Kidney (tissue), 14 donors: ENCODE measurements around the gene DHRS7C. TPM values are rescaled to one million over a fixed set of nuclear protein-coding genes. Genes with fewer than 3 reads are reported as not detected.

Experiments
- DNase-seq, 5 donors: peaks; one replicate each; pipeline ENCODE4 v3.0.0-alpha.2; 2013 to 2020
- FAIRE-seq: peaks from 2 replicates; lab custom pipeline; 2012; peaks lifted over from hg19 to GRCh38; lab: Jason Lieb, UNC
- H3K27ac ChIP-seq, 2 donors: one replicate each; pipeline ENCODE4 v1.7.0; 2013; ENCODE audit warnings: low read depth in 2 of 2, low read length in 2 of 2, inconsistent platforms in 1 of 2
- H3K27me3 ChIP-seq: one replicate; pipeline ENCODE4 v1.7.1; 2013; ENCODE audit warnings: low read length, inconsistent platforms; ENCODE audit not compliant: control insufficient read depth, insufficient read depth
- H3K36me3 ChIP-seq, 3 donors: one replicate each; pipeline versions ENCODE4 v1.7.0 to v1.7.1; 2013; ENCODE audit warnings: low read length in 3 of 3, control low read depth in 1 of 3, inconsistent platforms in 1 of 3; ENCODE audit not compliant: insufficient read depth in 3 of 3, control insufficient read depth in 2 of 3
- H3K4me1 ChIP-seq, 3 donors: one replicate each; pipeline versions ENCODE4 v1.7.0 to v1.7.1; 2013; ENCODE audit warnings: low read length in 3 of 3, inconsistent platforms in 1 of 3, low read depth in 1 of 3; ENCODE audit not compliant: control insufficient read depth in 2 of 3, insufficient read depth in 2 of 3
- H3K4me3 ChIP-seq, 3 donors: one replicate each; pipeline versions ENCODE4 v1.7.0 to v1.8.1; 2013; ENCODE audit warnings: low read length in 3 of 3, control low read depth in 1 of 3, inconsistent platforms in 1 of 3
- H3K9ac ChIP-seq, 3 donors: one replicate each; pipeline versions ENCODE4 v1.7.0 to v1.7.1; 2013; ENCODE audit warnings: low read length in 3 of 3, control low read depth in 1 of 3, inconsistent platforms in 1 of 3
- H3K9me3 ChIP-seq, 3 donors: one replicate each; pipeline versions ENCODE4 v1.7.0 to v1.7.1; 2013; ENCODE audit warnings: low read length in 3 of 3, control low read depth in 1 of 3, inconsistent platforms in 1 of 3; ENCODE audit not compliant: control insufficient read depth in 2 of 3, insufficient read depth in 1 of 3
- CTCF ChIP-seq: IDR thresholded peaks from 3 replicates; pipeline ENCODE4 v1.5.1; 2012; ENCODE audit warnings: mild to moderate bottlenecking, moderate library complexity, borderline replicate concordance; ENCODE audit not compliant: insufficient read depth; ENCODE audit errors: extremely low read depth
- intact Hi-C: fragments of 100-400 bp; cut with DNase I; formaldehyde crosslinking; loops from one replicate; pipeline ENCODE4 v1.11.1; 2022
- polyA plus RNA-seq: library from polyadenylated mRNA; stranded (reverse); fragments of 350-450 nt; fragmentation: Illumina TruSeq; extraction: RNeasy Lipid Tissue Mini Kit (QIAGEN cat#74804); gene quantifications from one replicate; pipeline ENCODE4 v1.2.3, GENCODE V29; 2014; ENCODE audit warnings: low read depth, low replicate concordance; ENCODE audit not compliant: insufficient read depth
- total RNA-seq: library from RNA; stranded (reverse); fragmentation: NEBNext Ultra II Directional; extraction: Animal tissue kit (Norgen Biotek cat#: 25700); gene quantifications from one replicate; pipeline ENCODE4 v1.2.1, GENCODE V29; 2021
- donor health status: control.
- donor health status: control.
- donor health status: control.
- donor health status: control.
- donor health status: control.
- donor health status: DM: yes; HTN: yes; CAD: no.
- donor health status: Normal renal cell carcinoma (clear cell type).

DHRS7C gene
- total and polyA plus RNA-seq, 2 donors from 2014 or later: not detected

- no peak for TF ChIP-seq CTCF
- Histone ChIP-seq H3K27ac (no peak overlapping the region), H3K36me3 (no peaks in the 10 kb centered on the region), H3K9me3 (peaks cover 0 to 6% (median 4%) of the 10 kb centered on the region in 3 donors), H3K27me3 (no peaks in the 10 kb centered on the region), H3K4me1 (no peaks in the 10 kb centered on the region), H3K4me3 (no peak overlapping the region), H3K9ac (no peak overlapping the region)
- FAIRE-seq: no peak
- DNase-seq: no peak
- intact Hi-C loops: no loop called here
These were observed 10.9 kb upstream of the DHRS7C start for GRCh38 chr17:9802294-9802693.

- H3K4me3 ChIP-seq: no peak overlapping the region
- no peak for TF ChIP-seq CTCF
- FAIRE-seq: no peak
- H3K27me3 ChIP-seq: no peaks in the 10 kb centered on the region
- H3K4me1 ChIP-seq: no peaks in the 10 kb centered on the region
- peaks cover 0 to 6% (median 4%) of the 10 kb centered on the region in 3 donors for H3K9me3 ChIP-seq
- no peak overlapping the region for H3K9ac ChIP-seq
- H3K27ac ChIP-seq: no peak overlapping the region
- DNase-seq: no peak
- H3K36me3 ChIP-seq: no peaks in the 10 kb centered on the region
- intact Hi-C loops: no loop called here
These were observed 10.1 kb upstream of the DHRS7C start for GRCh38 chr17:9801505-9801904.

GRCh38 chr17:9798724-9799123 is 7.3 kb upstream of the DHRS7C start:
- no peak for FAIRE-seq

More at GRCh38 chr17:9798724-9799123, 7.3 kb upstream of the DHRS7C start:
- no peak overlapping the region for H3K4me3 ChIP-seq
- H3K9ac ChIP-seq: no peak overlapping the region
- no peaks in the 10 kb centered on the region for H3K9me3 ChIP-seq
- TF ChIP-seq CTCF: no peak
- H3K27ac ChIP-seq: no peak overlapping the region
- intact Hi-C loops: no loop called here
- no peaks in the 10 kb centered on the region for H3K36me3 ChIP-seq
- no peaks in the 10 kb centered on the region for H3K27me3 ChIP-seq
- DNase-seq: no peak
- no peaks in the 10 kb centered on the region for H3K4me1 ChIP-seq
